CMK (cell line): ENCODE measurements around the gene DRD4.
"Not testable (repeated sequence)": the region's sequence is repeated elsewhere in the genome, so short reads cannot be mapped to it uniquely, and the experiment has no call there.

Experiments used
- DNase-seq: peaks from one replicate; pipeline ENCODE4 v3.0.0-alpha.2; 2010; ENCODE audit warnings: low read depth

Gene DRD4

GRCh38 chr11:643849-644738 is 7.0 kb downstream of the DRD4 start:
- no peak for DNase-seq

GRCh38 chr11:645536-645935 is 8.5 kb downstream of the DRD4 start:
- no peak for DNase-seq

- DNase-seq: no peak
Measured at GRCh38 chr11:646214-646613, 9.1 kb downstream of the DRD4 start.

- DNase-seq: not testable (repeated sequence)
Measured at GRCh38 chr11:647672-648158, 10.6 kb downstream of the DRD4 start.

- DNase-seq: no peak
Measured at GRCh38 chr11:650482-650881, 13.4 kb downstream of the DRD4 start.

- DNase-seq: not testable (repeated sequence)
Measured at GRCh38 chr11:653136-653535, 16.1 kb downstream of the DRD4 start.

GRCh38 chr11:653837-654236 is 16.8 kb downstream of the DRD4 start:
- no peak for DNase-seq

GRCh38 chr11:654444-654843 is 17.4 kb downstream of the DRD4 start:
- DNase-seq: not testable (repeated sequence)

- DNase-seq: no peak
Measured at GRCh38 chr11:655036-655726, 18.1 kb downstream of the DRD4 start.

- no peak for DNase-seq
Measured at GRCh38 chr11:656426-656825, 19.4 kb downstream of the DRD4 start.

- no peak for DNase-seq
Measured at GRCh38 chr11:656866-657265, 19.8 kb downstream of the DRD4 start.

GRCh38 chr11:657691-658126 is 20.6 kb downstream of the DRD4 start:
- DNase-seq: no peak

- no peak for DNase-seq
Measured at GRCh38 chr11:659532-660085, 22.5 kb downstream of the DRD4 start.

GRCh38 chr11:660281-660680 is 23.2 kb downstream of the DRD4 start:
- DNase-seq: no peak

- DNase-seq: no peak
Measured at GRCh38 chr11:660681-661444, 23.8 kb downstream of the DRD4 start.

- no peak for DNase-seq
Measured at GRCh38 chr11:662689-663274, 25.7 kb downstream of the DRD4 start.

- DNase-seq: no peak
Measured at GRCh38 chr11:665062-665703, 28.1 kb downstream of the DRD4 start.

GRCh38 chr11:665704-666281 is 28.7 kb downstream of the DRD4 start:
- no peak for DNase-seq

GRCh38 chr11:673866-674265 is 36.8 kb downstream of the DRD4 start:
- DNase-seq: no peak

GRCh38 chr11:674406-674805 is 37.3 kb downstream of the DRD4 start:
- no peak for DNase-seq

- DNase-seq: no peak
Measured at GRCh38 chr11:678297-678696, 41.2 kb downstream of the DRD4 start.
